HG02840 (cell line): ENCODE results near the gene ADCY3.

Experiments
- ATAC-seq: cut with Tn5 transposase; IDR thresholded peaks from one replicate; pipeline ENCODE4 v1.9.1; 2021; ENCODE audit warnings: mild to moderate bottlenecking, moderate library complexity, moderate number of reproducible peaks; ENCODE audit not compliant: unreplicated experiment, low FRiP score

Gene ADCY3

DNA sequence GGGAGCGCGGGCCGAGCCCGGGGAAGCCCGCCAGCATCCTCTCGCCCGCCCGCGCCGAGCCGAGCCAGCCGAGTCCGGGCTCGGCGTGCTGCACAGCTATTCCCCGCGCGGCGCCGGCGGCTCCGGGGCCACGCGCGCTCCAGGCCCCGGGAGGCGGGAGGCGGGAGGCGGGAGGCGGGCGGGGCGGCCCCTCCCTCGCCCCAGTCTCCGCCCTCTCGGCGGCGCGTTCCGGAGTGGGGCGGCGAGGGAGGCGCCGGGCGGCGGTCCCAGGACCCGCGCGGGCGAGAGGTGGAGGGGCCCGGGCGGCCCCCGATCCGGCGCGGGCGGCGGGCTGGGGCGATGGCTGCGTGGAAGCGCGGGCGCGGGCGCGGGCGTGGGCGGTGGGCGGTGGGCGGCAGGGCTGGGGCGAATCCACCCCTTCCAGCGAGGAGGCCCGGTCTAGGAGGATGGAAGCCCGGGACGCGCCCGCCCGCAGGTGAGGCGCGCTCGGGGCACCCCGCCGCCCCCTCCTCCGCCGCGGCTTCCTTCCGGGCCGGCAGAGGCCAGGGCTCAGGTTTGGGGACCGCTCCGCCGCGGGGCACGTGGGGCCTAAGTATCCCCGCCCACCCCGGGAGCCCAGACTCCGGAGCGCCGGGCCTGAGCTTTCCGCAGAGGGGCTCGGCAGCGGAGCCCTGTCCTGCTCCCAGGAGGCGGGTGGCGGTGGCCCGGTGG is at the start of gene ADCY3:
ADCY3 (minus strand) TSS at position 140 of the 711 bp plus-strand sequence. CDS start 1,250 bp downstream, outside the sequence.
- peak; percentile 59 for ATAC-seq

DNA sequence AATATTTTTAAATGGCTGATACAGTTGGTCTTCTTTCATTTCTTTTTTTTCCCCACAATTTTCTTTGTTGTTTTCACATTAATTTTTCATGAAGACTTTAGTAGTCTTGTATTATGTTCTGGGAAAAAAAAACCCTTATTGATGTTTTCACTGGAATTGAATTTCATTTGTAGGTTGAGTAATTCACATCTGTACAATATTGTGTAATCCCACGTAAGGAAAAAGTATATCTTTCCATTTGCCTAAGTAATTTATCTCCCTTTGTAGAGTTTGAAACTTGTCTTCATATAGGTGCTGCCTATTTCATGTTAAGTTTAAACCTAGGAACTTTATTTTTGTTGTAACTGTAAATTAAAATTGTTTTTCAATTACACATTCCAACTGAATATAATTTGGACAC is 49.7 kb upstream of the ADCY3 start:
- no peak for ATAC-seq

DNA sequence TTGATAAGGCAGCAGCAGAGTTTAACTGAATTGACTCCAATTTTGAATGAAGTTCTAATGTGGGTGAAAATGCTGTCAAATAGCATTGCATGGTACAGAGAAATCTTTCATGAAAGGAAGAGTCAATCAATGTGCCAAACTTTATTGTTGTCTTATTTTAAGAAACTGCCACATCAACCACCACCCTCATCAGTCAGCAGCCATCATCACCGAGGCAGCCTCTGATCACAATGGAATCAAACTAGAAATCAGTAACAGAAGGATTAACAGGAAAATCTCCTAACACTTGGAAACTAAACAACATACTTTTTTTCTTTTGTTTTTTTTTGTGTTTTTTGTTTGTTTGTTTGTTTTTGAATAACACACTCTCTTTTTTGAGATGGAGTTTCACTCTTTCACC is 41.9 kb upstream of the ADCY3 start:
- no peak for ATAC-seq

GRCh38 chr2:24959761-24960160 is 39.7 kb upstream of the ADCY3 start:
- no peak for ATAC-seq

DNA sequence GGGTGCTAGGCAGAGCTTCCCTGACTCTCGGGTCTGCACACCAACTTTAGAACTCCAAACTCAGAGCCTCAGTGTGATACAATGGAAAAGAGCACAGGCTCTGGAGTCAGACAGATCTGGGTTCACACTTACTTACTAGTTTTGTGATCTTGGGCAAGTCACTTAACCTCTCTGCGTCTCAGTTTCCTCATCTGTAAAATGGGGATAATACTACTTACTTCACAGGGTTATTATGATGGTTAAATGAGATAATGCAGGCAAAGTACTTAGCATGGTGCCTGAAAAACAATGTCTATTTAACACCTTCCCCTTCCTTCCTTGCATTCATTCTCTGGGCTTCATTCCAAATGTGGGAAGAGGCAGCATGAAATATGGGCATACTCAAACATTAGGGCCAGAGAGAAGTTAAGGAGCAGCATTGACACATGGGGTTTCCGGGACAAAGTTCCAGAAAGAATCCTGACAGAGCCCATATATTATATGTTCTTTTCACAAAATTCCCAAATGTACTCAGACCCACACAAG is 38.4 kb upstream of the ADCY3 start:
- no peak for ATAC-seq

DNA sequence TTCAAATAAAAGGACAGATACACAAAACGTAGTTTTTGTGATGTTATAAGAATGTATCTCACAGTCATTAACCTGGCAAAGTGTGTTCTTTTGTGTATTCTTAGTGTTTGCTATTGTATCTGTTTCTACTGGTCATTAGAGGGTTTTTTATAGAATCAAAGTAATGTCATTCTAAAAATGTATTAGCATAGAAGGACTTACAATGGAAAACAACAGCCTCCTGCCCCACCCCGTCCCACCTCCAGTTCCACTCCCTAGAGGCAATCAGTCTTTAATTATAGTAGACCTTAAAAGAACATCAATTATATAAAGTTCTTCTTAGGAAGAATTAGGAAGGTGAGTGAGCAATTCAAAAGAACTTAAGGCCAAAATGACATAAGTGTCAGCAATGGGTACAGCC is 37.9 kb upstream of the ADCY3 start:
- ATAC-seq, result no peak

GRCh38 chr2:24957221-24957620 is 37.2 kb upstream of the ADCY3 start:
- ATAC-seq, result no peak

DNA sequence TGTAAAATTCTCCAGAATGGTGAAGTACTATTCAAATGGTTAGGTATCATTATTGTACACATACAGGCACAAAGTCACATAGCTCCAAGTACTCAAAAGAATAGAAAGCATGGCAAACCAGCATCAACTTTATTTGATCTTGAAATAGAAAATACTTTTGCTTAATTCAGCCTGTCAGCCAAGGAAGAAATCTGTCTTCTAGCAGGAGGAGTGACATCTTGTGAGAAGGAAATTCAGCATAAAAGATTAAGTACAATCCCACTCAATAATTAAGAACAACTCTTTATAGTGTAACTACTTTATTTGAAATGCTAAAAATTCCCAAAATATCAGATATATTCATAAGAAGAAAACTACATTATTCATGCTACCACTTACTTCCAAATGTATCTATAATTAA is 35.9 kb upstream of the ADCY3 start:
- ATAC-seq, result no peak

GRCh38 chr2:24955232-24955631 is 35.2 kb upstream of the ADCY3 start:
- no peak for ATAC-seq

- ATAC-seq, result no peak
Observed at GRCh38 chr2:24950102-24950501, 30.1 kb upstream of the ADCY3 start.

DNA sequence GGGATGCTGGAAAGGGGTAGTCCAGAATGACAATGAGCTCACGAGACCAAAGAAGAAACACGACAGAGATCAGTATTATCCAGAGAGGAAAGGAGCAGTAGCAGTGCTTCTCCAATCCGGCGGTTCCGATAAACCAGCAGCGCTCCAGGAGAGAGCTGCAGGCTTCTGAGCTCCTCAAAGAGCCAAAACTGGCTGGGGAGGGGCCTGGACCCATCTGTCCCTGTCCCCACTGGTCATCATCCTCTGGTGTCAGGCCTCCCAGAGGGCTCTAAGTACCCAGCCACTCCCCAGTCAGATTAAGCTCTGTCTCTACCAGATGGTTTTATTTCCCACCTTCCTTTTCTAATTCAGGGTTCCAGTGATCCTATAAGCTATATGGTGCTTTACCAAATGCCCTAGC is 28.5 kb upstream of the ADCY3 start:
- ATAC-seq, result no peak

- ATAC-seq, result no peak
Observed at GRCh38 chr2:24947561-24948157, 27.6 kb upstream of the ADCY3 start.

GRCh38 chr2:24945907-24946306 is 25.9 kb upstream of the ADCY3 start:
- ATAC-seq, result no peak

- ATAC-seq, result no peak
Observed at GRCh38 chr2:24943427-24944053, 23.5 kb upstream of the ADCY3 start.

GRCh38 chr2:24939353-24939752 is 19.3 kb upstream of the ADCY3 start:
- ATAC-seq, result no peak

- no peak for ATAC-seq
Observed at GRCh38 chr2:24937236-24937635, 17.2 kb upstream of the ADCY3 start.

- ATAC-seq, result no peak
Observed at GRCh38 chr2:24935145-24935544, 15.1 kb upstream of the ADCY3 start.

DNA sequence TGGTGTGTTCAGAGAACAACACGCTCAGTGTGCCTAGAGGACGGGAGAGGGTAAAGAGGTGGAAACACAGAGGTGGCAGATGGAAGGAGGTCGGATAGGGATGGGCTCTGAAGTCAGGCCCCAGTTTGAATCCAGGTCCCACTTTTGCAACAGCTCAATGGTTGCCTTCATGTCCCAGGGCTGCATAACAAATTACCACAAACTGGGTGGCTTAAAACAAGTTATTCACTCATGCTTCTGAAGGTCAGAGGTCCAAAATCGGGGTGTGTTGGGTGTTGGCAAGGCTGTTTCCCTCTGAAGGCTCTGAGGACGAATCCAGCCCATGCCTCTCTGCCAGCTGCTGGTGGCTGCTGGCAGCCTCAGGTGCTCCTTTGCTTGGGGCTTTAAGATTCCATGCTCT is 12.7 kb upstream of the ADCY3 start:
- no peak for ATAC-seq

- no peak for ATAC-seq
Observed at GRCh38 chr2:24930768-24931167, 10.7 kb upstream of the ADCY3 start.

DNA sequence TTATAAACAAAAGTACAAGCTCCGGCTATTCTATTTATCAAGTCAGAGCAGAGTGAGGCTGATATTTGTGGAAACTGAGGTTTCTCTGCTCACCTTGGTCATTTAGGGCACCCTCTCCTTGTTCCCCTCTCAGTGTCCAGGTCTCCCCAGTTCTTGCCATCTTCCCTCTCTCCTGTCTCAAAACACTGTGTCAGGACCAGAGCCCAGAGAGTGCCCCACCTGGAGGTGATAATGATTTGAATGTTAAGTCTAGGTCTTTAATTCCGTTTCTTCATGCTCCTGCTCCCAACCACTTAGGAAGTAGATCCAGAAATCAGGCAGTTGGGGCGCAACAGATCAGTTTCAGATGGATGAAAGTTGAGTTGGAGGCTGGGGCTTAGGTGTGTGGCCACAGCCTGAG is 9.2 kb upstream of the ADCY3 start:
- no peak for ATAC-seq

DNA sequence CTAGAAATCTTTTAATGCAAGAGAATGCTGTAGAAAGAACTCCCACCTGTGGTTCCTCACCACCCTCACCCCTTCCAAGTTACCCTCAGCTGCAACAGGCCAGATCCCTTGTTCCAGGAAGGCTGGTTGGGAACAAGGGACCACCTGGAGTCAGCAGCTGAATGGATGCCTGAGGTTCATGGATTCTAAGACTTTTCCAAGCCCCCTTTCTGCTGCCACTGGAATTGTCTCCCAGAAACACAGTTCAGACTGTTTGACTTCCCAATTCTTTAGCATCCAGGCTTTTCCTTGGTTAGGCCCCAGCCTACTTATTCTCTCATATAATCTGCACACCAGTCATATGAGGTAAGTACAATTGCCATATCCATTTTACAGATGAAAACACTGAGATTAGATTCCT is 8.0 kb upstream of the ADCY3 start:
- ATAC-seq, result no peak
